Epithelial cell of proximal tubule (primary cell): ENCODE measurements around the gene MPP3. TPM values are rescaled to one million over a fixed set of nuclear protein-coding genes. Genes with fewer than 3 reads are reported as not detected.

ENCODE experiments used
- DNase-seq: peaks from one replicate; pipeline ENCODE4 v3.0.0-alpha.2; 2011; ENCODE audit warnings: low read depth
- H3K4me3 ChIP-seq: 2 replicates; pipeline ENCODE4 v1.5.1; 2011; ENCODE audit warnings: low read depth, mild to moderate bottlenecking, low read length
- CTCF ChIP-seq: conservative IDR thresholded peaks from 2 replicates; pipeline ENCODE4 v1.5.1; 2012; ENCODE audit warnings: low read depth, mild to moderate bottlenecking, low read length
- total RNA-seq: library from RNA; depleted of rRNA; stranded (reverse); fragments of >200 nt; gene quantifications from 2 replicates; pipeline ENCODE4 v1.2.3, GENCODE V29; 2015

MPP3 gene
- total RNA-seq, 1 donor from 2014 or later, result 10.8 TPM

- no peak for TF ChIP-seq CTCF
- DNase-seq, result no peak
- no peak overlapping the region for H3K4me3 ChIP-seq
Observed at GRCh38 chr17:43852571-43852970, 19.6 kb upstream of the MPP3 start.

- no peak overlapping the region for H3K4me3 ChIP-seq
- no peak for TF ChIP-seq CTCF
- DNase-seq, result no peak
Observed at GRCh38 chr17:43849116-43849515, 16.2 kb upstream of the MPP3 start.

- no peak overlapping the region for H3K4me3 ChIP-seq
- no peak for TF ChIP-seq CTCF
- no peak for DNase-seq
Observed at GRCh38 chr17:43848601-43849000, 15.7 kb upstream of the MPP3 start.

- no peak for DNase-seq
- no peak for TF ChIP-seq CTCF
- H3K4me3 ChIP-seq, result no peak within 1 kb of the TSS
Observed at GRCh38 chr17:43846963-43847371, 14.0 kb upstream of the MPP3 start, which contains the start of gene CD300LG. TSS of gene CD300LG (plus strand) at chr17:43847176. CDS start at chr17:43847217, 41 bp downstream.

- DNase-seq, result no peak
- TF ChIP-seq CTCF, result peak; percentile 98
- no peak overlapping the region for H3K4me3 ChIP-seq
Observed at GRCh38 chr17:43846221-43846712, 13.3 kb upstream of the MPP3 start.

GRCh38 chr17:43845766-43846165 is 12.8 kb upstream of the MPP3 start:
- no peak overlapping the region for H3K4me3 ChIP-seq
- TF ChIP-seq CTCF, result no peak
- peak; percentile 23 for DNase-seq

GRCh38 chr17:43844241-43844640 is 11.3 kb upstream of the MPP3 start:
- DNase-seq, result no peak
- no peak overlapping the region for H3K4me3 ChIP-seq
- TF ChIP-seq CTCF, result no peak
